GM13977 (cell line): ENCODE data around the gene GARIN5B.

Experiments
- DNase-seq: peaks from one replicate; pipeline ENCODE4 v3.0.0; 2012; ENCODE audit warnings: low spot score
- in situ Hi-C: fragments of 300-500 bp; cut with MboI; formaldehyde crosslinking; loops from one replicate; pipeline ENCODE4 v1.12.0; 2022; ENCODE audit warnings: low sequenced_read_pairs, low pct_unique_long_range_greater_than_20kb, mixed read lengths, inconsistent platforms; ENCODE audit not compliant: unreplicated experiment
- TF ChIP-seq, protein P1 (sequence below): IDR thresholded peaks from 2 replicates; pipeline ENCODE4 v1.5.1; 2012; ENCODE audit warnings: mild to moderate bottlenecking, control low read depth; ENCODE audit not compliant: insufficient read depth; ENCODE audit errors: extremely low read depth, missing control alignments

The GARIN5B gene

GRCh38 chr19:55353356-55353802 lies 9.7 kb downstream of the GARIN5B start:
- DNase-seq = no peak
- in situ Hi-C loops = no loop called here
- TF ChIP-seq, protein P1, sequence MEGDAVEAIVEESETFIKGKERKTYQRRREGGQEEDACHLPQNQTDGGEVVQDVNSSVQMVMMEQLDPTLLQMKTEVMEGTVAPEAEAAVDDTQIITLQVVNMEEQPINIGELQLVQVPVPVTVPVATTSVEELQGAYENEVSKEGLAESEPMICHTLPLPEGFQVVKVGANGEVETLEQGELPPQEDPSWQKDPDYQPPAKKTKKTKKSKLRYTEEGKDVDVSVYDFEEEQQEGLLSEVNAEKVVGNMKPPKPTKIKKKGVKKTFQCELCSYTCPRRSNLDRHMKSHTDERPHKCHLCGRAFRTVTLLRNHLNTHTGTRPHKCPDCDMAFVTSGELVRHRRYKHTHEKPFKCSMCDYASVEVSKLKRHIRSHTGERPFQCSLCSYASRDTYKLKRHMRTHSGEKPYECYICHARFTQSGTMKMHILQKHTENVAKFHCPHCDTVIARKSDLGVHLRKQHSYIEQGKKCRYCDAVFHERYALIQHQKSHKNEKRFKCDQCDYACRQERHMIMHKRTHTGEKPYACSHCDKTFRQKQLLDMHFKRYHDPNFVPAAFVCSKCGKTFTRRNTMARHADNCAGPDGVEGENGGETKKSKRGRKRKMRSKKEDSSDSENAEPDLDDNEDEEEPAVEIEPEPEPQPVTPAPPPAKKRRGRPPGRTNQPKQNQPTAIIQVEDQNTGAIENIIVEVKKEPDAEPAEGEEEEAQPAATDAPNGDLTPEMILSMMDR = no peak

GRCh38 chr19:55352549-55353145 lies 10.4 kb downstream of the GARIN5B start:
- DNase-seq = no peak
- in situ Hi-C loops = no loop called here
- TF ChIP-seq, protein P1 = no peak

DNA sequence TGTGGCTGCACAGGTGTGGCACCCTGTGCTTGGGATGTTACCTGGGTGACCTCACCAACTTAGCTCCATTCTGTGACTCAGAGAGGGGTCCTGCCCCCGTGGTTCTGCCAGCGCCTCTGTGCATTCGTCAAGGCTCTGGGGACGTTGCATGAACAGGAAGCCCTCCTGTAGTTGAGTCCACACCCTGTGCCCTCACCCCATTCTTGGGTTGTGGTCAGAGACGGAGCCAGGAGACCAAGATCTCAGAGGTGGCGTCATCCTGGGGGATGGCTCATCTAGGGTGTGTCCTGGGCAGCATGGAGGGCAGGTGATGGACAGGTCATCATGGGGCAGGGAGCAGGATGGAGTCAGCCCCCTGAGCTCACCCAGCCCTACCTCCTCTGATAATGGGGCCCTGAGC lies 11.0 kb downstream of the GARIN5B start:
- in situ Hi-C loops = no loop called here

GRCh38 chr19:55350620-55351315 lies 12.3 kb downstream of the GARIN5B start:
- no peak for DNase-seq
- TF ChIP-seq, protein P1 = no peak
- in situ Hi-C loops = no loop called here

More for the DNA sequence above, 11.0 kb downstream of the GARIN5B start:
- no peak for DNase-seq
- TF ChIP-seq, protein P1 = no peak

GRCh38 chr19:55348317-55349034 lies 14.6 kb downstream of the GARIN5B start:
- TF ChIP-seq, protein P1 = no peak
- DNase-seq = no peak
- in situ Hi-C loops = no loop called here

DNA sequence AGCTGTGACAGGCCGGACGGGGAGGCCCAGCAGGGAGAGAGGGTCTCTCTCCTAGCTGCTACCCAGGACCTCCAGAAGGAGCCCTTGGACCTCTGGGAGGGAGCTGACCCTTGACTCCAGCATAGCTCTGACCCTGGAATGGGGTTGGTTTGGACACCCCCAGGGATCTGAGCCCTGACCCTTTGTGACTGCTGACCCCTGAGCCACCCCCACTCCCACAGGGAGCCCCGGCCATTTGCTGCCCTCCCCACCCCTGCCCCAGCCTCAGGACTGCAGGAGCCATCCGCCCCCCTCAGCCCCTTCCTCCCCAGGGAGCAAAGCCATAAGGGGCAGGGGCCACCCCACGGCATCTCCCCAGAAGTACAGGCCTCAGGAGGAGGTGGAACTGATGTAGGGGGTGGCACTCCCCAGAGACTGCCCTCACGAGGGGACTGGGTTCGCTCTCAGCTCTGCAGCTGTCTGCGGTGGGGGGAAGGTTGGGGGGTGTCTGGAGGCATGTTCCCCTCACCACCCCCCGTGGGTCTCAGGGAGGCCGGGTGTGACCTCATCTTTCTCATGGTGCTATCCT lies 15.5 kb downstream of the GARIN5B start:
- DNase-seq = no peak
- in situ Hi-C loops = no loop called here
- TF ChIP-seq, protein P1 = no peak
